22Rv1 (cell line): ENCODE data around the gene CANX.
A peak's percentile ranks its signal among the peaks of the same experiment; 100 is the strongest.
"Not testable (repeated sequence)": the region's sequence is repeated elsewhere in the genome, so short reads cannot be mapped to it uniquely, and the experiment has no call there.

Source experiments
- H3K27ac ChIP-seq: fragments of 450-650 bp; 2 replicates; pipeline ENCODE4 v1.5.1; 2017
- CTCF ChIP-seq: fragments of 450-650 bp; IDR thresholded peaks from 2 replicates; pipeline ENCODE4 v1.5.1; 2017; ENCODE audit warnings: mild to moderate bottlenecking
- ZFX ChIP-seq: fragments of 450-650 bp; IDR thresholded peaks from 2 replicates; pipeline ENCODE4 v1.6.1; 2017; ENCODE audit warnings: antibody characterized with exemption, borderline replicate concordance

The CANX gene

GRCh38 chr5:179680014-179680779 is 18.6 kb upstream of the CANX start:
- TF ChIP-seq CTCF = no peak
- no peak for TF ChIP-seq ZFX
- H3K27ac ChIP-seq = no peak overlapping the region

GRCh38 chr5:179680780-179681401 is 17.9 kb upstream of the CANX start, which contains the start of gene CBY3:
CBY3 (minus strand) TSS chr5:179681034; CDS start chr5:179680918, 116 bp downstream.
- H3K27ac ChIP-seq = no peak within 1 kb of the TSS
- TF ChIP-seq ZFX = no peak
- TF ChIP-seq CTCF = no peak

- not testable (repeated sequence) for H3K27ac ChIP-seq
Observed at GRCh38 chr5:179689212-179689611, 9.6 kb upstream of the CANX start.

- no peak for TF ChIP-seq ZFX
- TF ChIP-seq CTCF = no peak
- no peak overlapping the region for H3K27ac ChIP-seq
Observed at GRCh38 chr5:179694561-179694960, 4.2 kb upstream of the CANX start.

GRCh38 chr5:179696603-179697002 is 2.2 kb upstream of the CANX start:
- peak overlapping the region; percentile 95 for H3K27ac ChIP-seq
- no peak for TF ChIP-seq CTCF
- no peak for TF ChIP-seq ZFX

GRCh38 chr5:179697108-179697507 is 1.7 kb upstream of the CANX start:
- TF ChIP-seq ZFX = no peak
- no peak for TF ChIP-seq CTCF
- peak overlapping the region; percentile 95 for H3K27ac ChIP-seq

- peak overlapping the region; percentile 95 for H3K27ac ChIP-seq
Observed at GRCh38 chr5:179697543-179697942, 1.2 kb upstream of the CANX start.

GRCh38 chr5:179697993-179698934 is 503 bp upstream of the CANX start:
- peak overlapping the region; percentile 95 for H3K27ac ChIP-seq
- TF ChIP-seq ZFX = no peak
- TF ChIP-seq CTCF = no peak
